Osteoblast (primary cell): Measurements from ENCODE around the gene BRMS1L. TPM values are rescaled to one million over a fixed set of nuclear protein-coding genes. Genes with fewer than 3 reads are reported as not detected.

Experiments
- DNase-seq: peaks from one replicate; pipeline ENCODE4 v3.0.0; 2011; ENCODE audit warnings: low spot score, mixed read lengths; ENCODE audit not compliant: insufficient read length; ENCODE audit errors: missing footprints
- H2AFZ ChIP-seq: 2 replicates; pipeline ENCODE4 v1.6.0; 2011; ENCODE audit warnings: mild to moderate bottlenecking, low read length
- H3K27ac ChIP-seq: 2 replicates; pipeline ENCODE4 v1.5.1; 2011; ENCODE audit warnings: mild to moderate bottlenecking, low read depth, low read length, moderate library complexity
- H3K27me3 ChIP-seq: 2 replicates; pipeline ENCODE4 v1.6.0; 2012; ENCODE audit warnings: mild to moderate bottlenecking, control low read depth, inconsistent platforms, low read length, moderate library complexity; ENCODE audit not compliant: insufficient read depth
- H3K36me3 ChIP-seq: 2 replicates; pipeline ENCODE4 v1.5.1; 2011; ENCODE audit warnings: mild to moderate bottlenecking, low read length, control low read depth, moderate library complexity; ENCODE audit not compliant: insufficient read depth
- H3K4me1 ChIP-seq: 2 replicates; pipeline ENCODE4 v1.5.1; 2011; ENCODE audit warnings: mild to moderate bottlenecking, low read length, control low read depth, moderate library complexity; ENCODE audit not compliant: insufficient read depth
- H3K4me2 ChIP-seq: 2 replicates; pipeline ENCODE4 v1.6.0; 2011; ENCODE audit warnings: mild to moderate bottlenecking, low read length; ENCODE audit not compliant: insufficient read depth
- H3K4me3 ChIP-seq: fragments of 200-600 bp; sonication (generic); 3 replicates; pipeline ENCODE4 v1.5.1; 2012; ENCODE audit warnings: mild to moderate bottlenecking, low read length, inconsistent platforms; ENCODE audit not compliant: insufficient read depth
- H3K79me2 ChIP-seq: 2 replicates; pipeline ENCODE4 v1.6.0; 2012; ENCODE audit warnings: mild to moderate bottlenecking, low read length, control low read depth, inconsistent platforms; ENCODE audit not compliant: insufficient read depth
- H3K9me3 ChIP-seq: 2 replicates; pipeline ENCODE4 v1.5.1; 2011; ENCODE audit warnings: low read depth, low read length, control low read depth
- H4K20me1 ChIP-seq: 2 replicates; pipeline ENCODE4 v1.6.0; 2012; ENCODE audit warnings: mild to moderate bottlenecking, low read length, control low read depth; ENCODE audit not compliant: insufficient read depth
- total RNA-seq: library from RNA; depleted of rRNA; stranded (reverse); fragments of >200 nt; gene quantifications from 2 replicates; pipeline ENCODE4 v1.2.3, GENCODE V29; 2012
- TF ChIP-seq, protein P1 (sequence below): IDR thresholded peaks from 2 replicates; pipeline ENCODE4 v1.5.1; 2011; ENCODE audit warnings: mild to moderate bottlenecking, low read depth, low read length, moderate library complexity; ENCODE audit errors: extremely low read depth

BRMS1L gene
- total RNA-seq, 1 donor = 3.6 TPM

DNA sequence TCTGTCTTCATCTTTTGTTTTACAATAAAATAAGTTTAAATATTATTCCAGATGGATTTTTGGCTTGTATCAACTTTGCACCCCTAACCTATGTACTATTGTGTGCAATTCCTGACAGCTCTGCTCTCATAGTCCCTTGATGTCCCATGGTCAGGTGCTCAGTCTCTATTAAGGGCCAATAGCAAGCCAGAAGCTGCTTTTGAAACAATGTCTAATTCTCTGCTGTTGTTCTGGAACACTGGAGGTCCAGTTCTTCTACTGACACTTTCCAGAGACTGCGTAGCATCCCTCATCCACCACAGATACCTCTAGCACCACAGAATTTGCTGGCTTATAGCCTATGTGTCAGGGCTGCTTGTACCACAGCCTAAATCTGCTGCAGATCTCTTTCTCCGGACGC is 74.6 kb downstream of the BRMS1L start:
- Histone ChIP-seq H3K9me3 (no peaks in the 10 kb centered on the region), H3K4me1 (no peaks in the 10 kb centered on the region), H4K20me1 (no peaks in the 10 kb centered on the region), H2AFZ (no peak overlapping the region), H3K4me2 (no peak overlapping the region), H3K4me3 (no peak overlapping the region), H3K27me3 (no peaks in the 10 kb centered on the region), H3K36me3 (no peaks in the 10 kb centered on the region), H3K27ac (no peak overlapping the region), H3K79me2 (no peaks in the 10 kb centered on the region)
- DNase-seq = no peak
- TF ChIP-seq, protein P1, sequence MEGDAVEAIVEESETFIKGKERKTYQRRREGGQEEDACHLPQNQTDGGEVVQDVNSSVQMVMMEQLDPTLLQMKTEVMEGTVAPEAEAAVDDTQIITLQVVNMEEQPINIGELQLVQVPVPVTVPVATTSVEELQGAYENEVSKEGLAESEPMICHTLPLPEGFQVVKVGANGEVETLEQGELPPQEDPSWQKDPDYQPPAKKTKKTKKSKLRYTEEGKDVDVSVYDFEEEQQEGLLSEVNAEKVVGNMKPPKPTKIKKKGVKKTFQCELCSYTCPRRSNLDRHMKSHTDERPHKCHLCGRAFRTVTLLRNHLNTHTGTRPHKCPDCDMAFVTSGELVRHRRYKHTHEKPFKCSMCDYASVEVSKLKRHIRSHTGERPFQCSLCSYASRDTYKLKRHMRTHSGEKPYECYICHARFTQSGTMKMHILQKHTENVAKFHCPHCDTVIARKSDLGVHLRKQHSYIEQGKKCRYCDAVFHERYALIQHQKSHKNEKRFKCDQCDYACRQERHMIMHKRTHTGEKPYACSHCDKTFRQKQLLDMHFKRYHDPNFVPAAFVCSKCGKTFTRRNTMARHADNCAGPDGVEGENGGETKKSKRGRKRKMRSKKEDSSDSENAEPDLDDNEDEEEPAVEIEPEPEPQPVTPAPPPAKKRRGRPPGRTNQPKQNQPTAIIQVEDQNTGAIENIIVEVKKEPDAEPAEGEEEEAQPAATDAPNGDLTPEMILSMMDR = no peak

DNA sequence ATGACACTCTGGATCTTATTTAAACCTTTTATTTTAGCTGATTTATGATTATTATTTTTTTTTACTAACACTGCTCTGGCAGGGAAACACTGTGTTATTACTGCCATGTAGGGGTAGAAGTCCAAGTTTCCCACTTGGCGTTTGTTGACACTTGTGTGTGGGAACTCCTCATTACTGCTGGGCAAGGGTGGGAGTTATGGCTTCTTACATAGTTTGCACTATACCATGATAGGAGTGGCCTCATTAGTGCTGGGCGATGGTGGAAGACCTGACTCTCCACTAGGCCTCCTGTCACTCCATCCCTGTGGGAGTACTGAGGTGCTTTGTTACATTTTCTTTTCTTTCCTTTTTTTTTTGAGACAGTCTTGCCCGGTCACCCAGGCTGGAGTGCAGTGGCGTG is 83.5 kb downstream of the BRMS1L start:
- Histone ChIP-seq H4K20me1 (no peaks in the 10 kb centered on the region), H3K27ac (no peak overlapping the region), H2AFZ (no peak overlapping the region), H3K27me3 (no peaks in the 10 kb centered on the region), H3K4me1 (no peaks in the 10 kb centered on the region), H3K9me3 (no peaks in the 10 kb centered on the region), H3K4me2 (no peak overlapping the region), H3K79me2 (no peaks in the 10 kb centered on the region), H3K36me3 (no peaks in the 10 kb centered on the region), H3K4me3 (no peak overlapping the region)
- TF ChIP-seq, protein P1 = no peak
- DNase-seq = no peak

- H3K27ac ChIP-seq = no peak overlapping the region
- H4K20me1 ChIP-seq = no peaks in the 10 kb centered on the region
- H3K27me3 ChIP-seq = no peaks in the 10 kb centered on the region
- no peaks in the 10 kb centered on the region for H3K9me3 ChIP-seq
- no peak overlapping the region for H2AFZ ChIP-seq
- no peak overlapping the region for H3K4me2 ChIP-seq
- H3K4me3 ChIP-seq = no peak overlapping the region
- DNase-seq = no peak
- no peaks in the 10 kb centered on the region for H3K36me3 ChIP-seq
- H3K4me1 ChIP-seq = no peaks in the 10 kb centered on the region
- no peaks in the 10 kb centered on the region for H3K79me2 ChIP-seq
- TF ChIP-seq, protein P1 = no peak
These were observed 84.1 kb downstream of the BRMS1L start for GRCh38 chr14:35910191-35910590.

- Histone ChIP-seq H3K4me2 (no peak overlapping the region), H3K4me3 (no peak overlapping the region), H3K36me3 (no peaks in the 10 kb centered on the region), H3K79me2 (no peaks in the 10 kb centered on the region), H3K27me3 (no peaks in the 10 kb centered on the region), H3K4me1 (no peaks in the 10 kb centered on the region), H3K9me3 (no peaks in the 10 kb centered on the region), H3K27ac (no peak overlapping the region), H4K20me1 (no peaks in the 10 kb centered on the region), H2AFZ (no peak overlapping the region)
- TF ChIP-seq, protein P1 = no peak
- DNase-seq = no peak
These were observed 85.0 kb downstream of the BRMS1L start for GRCh38 chr14:35911097-35911496.
